ENCODE data around the gene DKK3. TPM values are rescaled to one million over a fixed set of nuclear protein-coding genes. Genes with fewer than 3 reads are reported as not detected.

The DKK3 gene
- polyA plus RNA-seq, 12 donors = 63.9 to 162 (median 84.0) TPM; not detected in 1

GRCh38 chr11:11984563-11984962 is 23.9 kb downstream of the DKK3 start:
- no peak for DNase-seq

GRCh38 chr11:11983427-11983826 is 25.0 kb downstream of the DKK3 start:
- DNase-seq = no peak

GRCh38 chr11:11982975-11983374 is 25.5 kb downstream of the DKK3 start:
- DNase-seq = no peak

- DNase-seq = no peak
Observed at GRCh38 chr11:11982461-11982860, 26.0 kb downstream of the DKK3 start.

GRCh38 chr11:11981840-11982239 is 26.6 kb downstream of the DKK3 start:
- no peak for DNase-seq

GRCh38 chr11:11981364-11981763 is 27.1 kb downstream of the DKK3 start:
- DNase-seq = no peak

- DNase-seq = no peak
Observed at GRCh38 chr11:11980841-11981308, 27.6 kb downstream of the DKK3 start.

- no peak for DNase-seq
Observed at GRCh38 chr11:11980200-11980599, 28.2 kb downstream of the DKK3 start.

GRCh38 chr11:11979488-11980117 is 28.8 kb downstream of the DKK3 start:
- peak; percentile 56 for DNase-seq

GRCh38 chr11:11978792-11979487 is 29.5 kb downstream of the DKK3 start:
- peak; percentile 70 for DNase-seq

- DNase-seq = no peak
Observed at GRCh38 chr11:11978098-11978637, 30.3 kb downstream of the DKK3 start.

- DNase-seq = peak; percentile 72
Observed at GRCh38 chr11:11977206-11977938, 31.1 kb downstream of the DKK3 start.

- DNase-seq = peak; percentile 64
Observed at GRCh38 chr11:11976481-11977127, 31.8 kb downstream of the DKK3 start.

GRCh38 chr11:11975201-11976092 is 33.0 kb downstream of the DKK3 start:
- DNase-seq = no peak

- DNase-seq = no peak
Observed at GRCh38 chr11:11973866-11974265, 34.6 kb downstream of the DKK3 start.

GRCh38 chr11:11973361-11973800 is 35.0 kb downstream of the DKK3 start:
- DNase-seq = peak; percentile 92

GRCh38 chr11:11972730-11973341 is 35.6 kb downstream of the DKK3 start:
- no peak for DNase-seq

GRCh38 chr11:11971906-11972547 is 36.4 kb downstream of the DKK3 start:
- DNase-seq = no peak

GRCh38 chr11:11970556-11970955 is 37.9 kb downstream of the DKK3 start:
- no peak for DNase-seq

All from muscle of arm (tissue), 12 donors.